Muscle layer of duodenum (tissue), 2 donors: ENCODE measurements around the gene PODXL.
A peak's percentile ranks its signal among the peaks of the same experiment; 100 is the strongest.

Source experiments
- H3K27ac ChIP-seq: one replicate; pipeline ENCODE4 v1.7.0; 2013; ENCODE audit warnings: mild to moderate bottlenecking, low read length
- H3K27me3 ChIP-seq: one replicate; pipeline ENCODE4 v1.7.0; 2013; ENCODE audit warnings: low read depth, mild to moderate bottlenecking, control low read depth, low read length
- H3K36me3 ChIP-seq, 2 donors: one replicate each; pipeline ENCODE4 v1.7.0; 2013; ENCODE audit warnings: low read length in 2 of 2, control low read depth in 1 of 2, mild to moderate bottlenecking in 1 of 2; ENCODE audit not compliant: insufficient read depth in 2 of 2, control insufficient read depth in 1 of 2
- H3K4me1 ChIP-seq, 2 donors: one replicate each; pipeline ENCODE4 v1.7.0; 2013; ENCODE audit warnings: low read length in 2 of 2, mild to moderate bottlenecking in 2 of 2, control low read depth in 1 of 2, moderate library complexity in 1 of 2; ENCODE audit not compliant: insufficient read depth in 2 of 2, control insufficient read depth in 1 of 2
- H3K4me3 ChIP-seq, 2 donors: one replicate each; pipeline ENCODE4 v1.7.0; 2013; ENCODE audit warnings: low read length in 2 of 2, low read depth in 1 of 2, mild to moderate bottlenecking in 1 of 2
- H3K9me3 ChIP-seq, 2 donors: one replicate each; pipeline ENCODE4 v1.7.0; 2013; ENCODE audit warnings: low read length in 2 of 2, control low read depth in 1 of 2, mild to moderate bottlenecking in 1 of 2; ENCODE audit not compliant: control insufficient read depth in 1 of 2
- donor health status: healthy.

The PODXL gene

GRCh38 chr7:131498237-131498885, 58.1 kb downstream of the PODXL start:
- H3K9me3 ChIP-seq = no peaks in the 10 kb centered on the region
- H3K27me3 ChIP-seq = no peaks in the 10 kb centered on the region
- H3K4me1 ChIP-seq = peaks cover 4 to 9% of the 10 kb centered on the region in 2 donors
- H3K4me3 ChIP-seq = no peak overlapping the region
- peaks cover 5 to 9% of the 10 kb centered on the region in 2 donors for H3K36me3 ChIP-seq
- peak overlapping the region; percentile 11 for H3K27ac ChIP-seq

GRCh38 chr7:131497454-131497853, 59.0 kb downstream of the PODXL start:
- peaks cover 0 to under 1% of the 10 kb centered on the region in 2 donors for H3K4me1 ChIP-seq
- H3K36me3 ChIP-seq = peaks cover 5 to 9% of the 10 kb centered on the region in 2 donors
- H3K27ac ChIP-seq = no peak overlapping the region

GRCh38 chr7:131495669-131496498, 60.5 kb downstream of the PODXL start:
- Histone ChIP-seq H3K4me1 (no peaks in the 10 kb centered on the region), H3K27ac (no peak overlapping the region), H3K36me3 (peaks cover 5 to 9% of the 10 kb centered on the region in 2 donors), H3K4me3 (no peak overlapping the region), H3K9me3 (no peaks in the 10 kb centered on the region), H3K27me3 (no peaks in the 10 kb centered on the region)

More at GRCh38 chr7:131497454-131497853, 59.0 kb downstream of the PODXL start:
- H3K4me3 ChIP-seq = no peak overlapping the region
- no peaks in the 10 kb centered on the region for H3K9me3 ChIP-seq
- no peaks in the 10 kb centered on the region for H3K27me3 ChIP-seq

- Histone ChIP-seq H3K27me3 (no peaks in the 10 kb centered on the region), H3K27ac (no peak overlapping the region)
These were observed 62.2 kb downstream of the PODXL start for GRCh38 chr7:131494182-131494581.

GRCh38 chr7:131493581-131493980, 62.8 kb downstream of the PODXL start:
- H3K27ac ChIP-seq = no peak overlapping the region

More at GRCh38 chr7:131494182-131494581, 62.2 kb downstream of the PODXL start:
- Histone ChIP-seq H3K36me3 (peaks cover 0 to 9% of the 10 kb centered on the region in 2 donors), H3K4me3 (no peak overlapping the region), H3K4me1 (no peaks in the 10 kb centered on the region), H3K9me3 (no peaks in the 10 kb centered on the region)

GRCh38 chr7:131493081-131493480, 63.3 kb downstream of the PODXL start:
- H3K36me3 ChIP-seq = peaks cover 0 to 6% of the 10 kb centered on the region in 2 donors
- H3K4me1 ChIP-seq = no peaks in the 10 kb centered on the region
- H3K4me3 ChIP-seq = no peak overlapping the region
- no peak overlapping the region for H3K27ac ChIP-seq
- no peaks in the 10 kb centered on the region for H3K9me3 ChIP-seq
- no peaks in the 10 kb centered on the region for H3K27me3 ChIP-seq

More at GRCh38 chr7:131493581-131493980, 62.8 kb downstream of the PODXL start:
- H3K4me1 ChIP-seq = no peaks in the 10 kb centered on the region
- peaks cover 0 to 9% of the 10 kb centered on the region in 2 donors for H3K36me3 ChIP-seq
- H3K27me3 ChIP-seq = no peaks in the 10 kb centered on the region
- H3K9me3 ChIP-seq = no peaks in the 10 kb centered on the region
- H3K4me3 ChIP-seq = no peak overlapping the region

- peaks cover 0 to 5% of the 10 kb centered on the region in 2 donors for H3K36me3 ChIP-seq
- H3K27me3 ChIP-seq = no peaks in the 10 kb centered on the region
- H3K9me3 ChIP-seq = no peaks in the 10 kb centered on the region
- H3K4me3 ChIP-seq = no peak overlapping the region
- no peak overlapping the region for H3K27ac ChIP-seq
- H3K4me1 ChIP-seq = no peaks in the 10 kb centered on the region
These were observed 66.5 kb downstream of the PODXL start for GRCh38 chr7:131489881-131490280.

- Histone ChIP-seq H3K27ac (no peak overlapping the region), H3K27me3 (no peaks in the 10 kb centered on the region), H3K9me3 (no peaks in the 10 kb centered on the region), H3K36me3 (peaks cover 0 to 5% of the 10 kb centered on the region in 2 donors), H3K4me1 (no peaks in the 10 kb centered on the region), H3K4me3 (no peak overlapping the region)
These were observed 67.2 kb downstream of the PODXL start for GRCh38 chr7:131489196-131489595.

- no peak overlapping the region for H3K4me3 ChIP-seq
- H3K9me3 ChIP-seq = no peaks in the 10 kb centered on the region
- H3K4me1 ChIP-seq = no peaks in the 10 kb centered on the region
- peaks cover 0 to 5% of the 10 kb centered on the region in 2 donors for H3K36me3 ChIP-seq
- no peaks in the 10 kb centered on the region for H3K27me3 ChIP-seq
- H3K27ac ChIP-seq = no peak overlapping the region
These were observed 68.1 kb downstream of the PODXL start for GRCh38 chr7:131488361-131488760.

- Histone ChIP-seq H3K36me3 (peaks cover 0 to 5% of the 10 kb centered on the region in 2 donors), H3K27me3 (no peaks in the 10 kb centered on the region), H3K27ac (no peak overlapping the region), H3K4me3 (no peak overlapping the region), H3K9me3 (no peaks in the 10 kb centered on the region), H3K4me1 (no peaks in the 10 kb centered on the region)
These were observed 69.2 kb downstream of the PODXL start for GRCh38 chr7:131487217-131487616.

GRCh38 chr7:131486346-131486745, 70.1 kb downstream of the PODXL start:
- H3K27ac ChIP-seq = no peak overlapping the region
- no peaks in the 10 kb centered on the region for H3K27me3 ChIP-seq
- no peak overlapping the region for H3K4me3 ChIP-seq
- no peaks in the 10 kb centered on the region for H3K9me3 ChIP-seq
- no peaks in the 10 kb centered on the region for H3K4me1 ChIP-seq
- H3K36me3 ChIP-seq = peaks cover 0 to 5% of the 10 kb centered on the region in 2 donors
